Measurements from ENCODE around the gene PBX3.
A peak's percentile ranks its signal among the peaks of the same experiment; 100 is the strongest.

Gene PBX3

GRCh38 chr9:125805057-125805456 is 57.9 kb downstream of the PBX3 start:
- no peak overlapping the region for H3K4me3 ChIP-seq (ENCODE audit: low read depth, low read length)
- DNase-seq (ENCODE audit: low read depth) = no peak
- no peak for TF ChIP-seq CTCF (conservative IDR thresholded peaks at IDR 0.05; ENCODE audit: low read depth, low read length)

- no peak overlapping the region for H3K4me3 ChIP-seq (ENCODE audit: low read depth, low read length)
- no peak for TF ChIP-seq CTCF (conservative IDR thresholded peaks at IDR 0.05; ENCODE audit: low read depth, low read length)
- DNase-seq (ENCODE audit: low read depth) = no peak
Measured at GRCh38 chr9:125805586-125805985, 58.4 kb downstream of the PBX3 start.

GRCh38 chr9:125807079-125807478 is 59.9 kb downstream of the PBX3 start:
- no peak overlapping the region for H3K4me3 ChIP-seq (ENCODE audit: low read depth, low read length)
- peak; percentile 75 for DNase-seq (ENCODE audit: low read depth)
- no peak for TF ChIP-seq CTCF (conservative IDR thresholded peaks at IDR 0.05; ENCODE audit: low read depth, low read length)

GRCh38 chr9:125810161-125810560 is 63.0 kb downstream of the PBX3 start:
- no peak overlapping the region for H3K4me3 ChIP-seq (ENCODE audit: low read depth, low read length)
- DNase-seq (ENCODE audit: low read depth) = peak; percentile 78
- no peak for TF ChIP-seq CTCF (conservative IDR thresholded peaks at IDR 0.05; ENCODE audit: low read depth, low read length)

GRCh38 chr9:125811002-125811401 is 63.8 kb downstream of the PBX3 start:
- no peak overlapping the region for H3K4me3 ChIP-seq (ENCODE audit: low read depth, low read length)
- no peak for DNase-seq (ENCODE audit: low read depth)
- no peak for TF ChIP-seq CTCF (conservative IDR thresholded peaks at IDR 0.05; ENCODE audit: low read depth, low read length)

GRCh38 chr9:125812403-125812802 is 65.2 kb downstream of the PBX3 start:
- H3K4me3 ChIP-seq (ENCODE audit: low read depth, low read length) = no peak overlapping the region
- no peak for TF ChIP-seq CTCF (conservative IDR thresholded peaks at IDR 0.05; ENCODE audit: low read depth, low read length)

GRCh38 chr9:125815568-125815967 is 68.4 kb downstream of the PBX3 start:
- TF ChIP-seq CTCF (conservative IDR thresholded peaks at IDR 0.05; ENCODE audit: low read depth, low read length) = no peak
- no peak overlapping the region for H3K4me3 ChIP-seq (ENCODE audit: low read depth, low read length)
- peak; percentile 23 for DNase-seq (ENCODE audit: low read depth)

More at GRCh38 chr9:125812403-125812802, 65.2 kb downstream of the PBX3 start:
- no peak for DNase-seq (ENCODE audit: low read depth)
